Hepatocyte (in vitro differentiated cells): ENCODE measurements around the gene USP43. TPM values are rescaled to one million over a fixed set of nuclear protein-coding genes. Genes with fewer than 3 reads are reported as not detected.

Experiments used
- DNase-seq: peaks from one replicate; pipeline ENCODE4 v3.0.0-alpha.2; 2016; ENCODE audit warnings: low spot score
- H2AFZ ChIP-seq: fragments of 200-600 bp; sonication (generic); 2 replicates; pipeline ENCODE4 v1.6.0; 2016; ENCODE audit warnings: antibody characterized with exemption, mild to moderate bottlenecking
- H3K27ac ChIP-seq: fragments of 200-600 bp; sonication (generic); 2 replicates; pipeline ENCODE4 v1.5.1; 2016; ENCODE audit warnings: mild to moderate bottlenecking
- H3K27me3 ChIP-seq: fragments of 200-600 bp; sonication (generic); 2 replicates; pipeline ENCODE4 v1.6.1; 2016
- H3K36me3 ChIP-seq: fragments of 200-600 bp; sonication (generic); replicated peaks from 2 replicates; pipeline ENCODE4 v1.5.1; 2016; ENCODE audit warnings: low read depth; ENCODE audit not compliant: insufficient read depth
- H3K4me1 ChIP-seq: fragments of 200-600 bp; sonication (generic); 2 replicates; pipeline ENCODE4 v1.5.1; 2016; ENCODE audit warnings: mild to moderate bottlenecking, moderate library complexity; ENCODE audit not compliant: insufficient read depth
- H3K4me2 ChIP-seq: fragments of 200-600 bp; sonication (generic); 2 replicates; pipeline ENCODE4 v1.6.0; 2016
- H3K4me3 ChIP-seq: fragments of 200-600 bp; sonication (generic); 2 replicates; pipeline ENCODE4 v1.5.1; 2016; ENCODE audit warnings: mild to moderate bottlenecking
- H3K79me2 ChIP-seq: fragments of 200-600 bp; sonication (generic); 2 replicates; pipeline ENCODE4 v1.6.0; 2017; ENCODE audit warnings: mild to moderate bottlenecking
- H3K9me2 ChIP-seq: fragments of 200-600 bp; sonication (generic); replicated peaks from 2 replicates; pipeline ENCODE4 v1.6.0; 2017; ENCODE audit warnings: mild to moderate bottlenecking; ENCODE audit not compliant: insufficient read depth
- H3K9me3 ChIP-seq: fragments of 200-600 bp; sonication (generic); 2 replicates; pipeline ENCODE4 v1.5.1; 2016; ENCODE audit warnings: low read depth, mild to moderate bottlenecking
- H4K20me1 ChIP-seq: fragments of 200-600 bp; sonication (generic); 2 replicates; pipeline ENCODE4 v1.6.0; 2016; ENCODE audit warnings: mild to moderate bottlenecking; ENCODE audit not compliant: insufficient read depth, poor library complexity, severe bottlenecking
- CTCF ChIP-seq: fragments of 200-600 bp; sonication (generic); IDR thresholded peaks from 2 replicates; pipeline ENCODE4 v1.5.1; 2016; ENCODE audit warnings: antibody characterized with exemption, mild to moderate bottlenecking; ENCODE audit not compliant: poor library complexity
- EZH2 ChIP-seq: fragments of 200-600 bp; sonication (generic); IDR thresholded peaks from 2 replicates; pipeline ENCODE4 v1.6.1; 2016; ENCODE audit warnings: antibody characterized with exemption, mild to moderate bottlenecking, borderline replicate concordance
- EZH2phosphoT487 ChIP-seq: fragments of 200-600 bp; sonication (generic); IDR thresholded peaks from one replicate; pipeline ENCODE4 v1.6.1; 2018; ENCODE audit warnings: antibody characterized with exemption, mild to moderate bottlenecking, low read depth, moderate library complexity; ENCODE audit not compliant: unreplicated experiment, severe bottlenecking
- WGBS: methylation state at CpG from one replicate; pipeline ENCODE4 v1.1.6; 2016; ENCODE audit warnings: low lambda C conversion rate; ENCODE audit errors: missing lambda C conversion rate; 5-methylcytosine and 5-hydroxymethylcytosine counted together
- polyA plus RNA-seq: library from polyadenylated mRNA; unstranded; fragments of >200 nt; fragmentation: Nextera tagmentation; extraction: Ambion mirVana; gene quantifications from 2 replicates; pipeline ENCODE4 v1.2.1, GENCODE V29; 2016
- total RNA-seq: library from RNA; depleted of rRNA; stranded (reverse); fragments of >200 nt; gene quantifications from 2 replicates; pipeline ENCODE4 v1.2.3, GENCODE V29; 2014

USP43 gene
- total and polyA plus RNA-seq, 2 experiments from 2014 or later = 3.6 to 5.2 TPM

DNA sequence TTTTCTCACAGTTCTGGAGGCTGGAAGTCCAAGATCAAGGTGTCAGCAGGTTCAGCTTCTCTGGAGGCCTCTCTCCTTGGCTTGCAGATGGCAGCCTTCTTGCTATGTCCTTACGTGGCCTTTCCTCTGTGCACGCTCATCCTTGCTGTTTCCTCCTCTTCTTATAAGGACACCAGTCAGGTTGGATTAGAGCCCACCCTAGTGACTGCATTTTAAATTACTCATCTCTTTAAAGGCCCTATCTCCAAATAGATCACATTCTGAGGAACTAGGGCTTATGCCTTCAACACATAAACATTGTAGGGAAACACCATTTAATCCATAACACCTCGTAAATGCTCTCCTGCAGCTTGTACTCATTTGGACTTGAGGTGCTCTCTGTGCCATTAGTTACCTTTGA is 109.8 kb downstream of the USP43 start:
- no peaks in the 10 kb centered on the region for H3K9me2 ChIP-seq
- H3K79me2 ChIP-seq = no peaks in the 10 kb centered on the region
- no peaks in the 10 kb centered on the region for H3K9me3 ChIP-seq
- H3K27me3 ChIP-seq = peaks cover 6% of the 10 kb centered on the region
- no peak overlapping the region for H2AFZ ChIP-seq
- no peak overlapping the region for H3K4me2 ChIP-seq
- WGBS = 65% methylated on average over 3 of the region's 3 CpGs
- H4K20me1 ChIP-seq = no peaks in the 10 kb centered on the region
- H3K36me3 ChIP-seq = no peaks in the 10 kb centered on the region
- no peak overlapping the region for H3K4me3 ChIP-seq
- no peaks in the 10 kb centered on the region for H3K4me1 ChIP-seq
- DNase-seq = no peak
- no peak for TF ChIP-seq EZH2phosphoT487
- TF ChIP-seq CTCF = no peak
- TF ChIP-seq EZH2 = no peak
- no peak overlapping the region for H3K27ac ChIP-seq

DNA sequence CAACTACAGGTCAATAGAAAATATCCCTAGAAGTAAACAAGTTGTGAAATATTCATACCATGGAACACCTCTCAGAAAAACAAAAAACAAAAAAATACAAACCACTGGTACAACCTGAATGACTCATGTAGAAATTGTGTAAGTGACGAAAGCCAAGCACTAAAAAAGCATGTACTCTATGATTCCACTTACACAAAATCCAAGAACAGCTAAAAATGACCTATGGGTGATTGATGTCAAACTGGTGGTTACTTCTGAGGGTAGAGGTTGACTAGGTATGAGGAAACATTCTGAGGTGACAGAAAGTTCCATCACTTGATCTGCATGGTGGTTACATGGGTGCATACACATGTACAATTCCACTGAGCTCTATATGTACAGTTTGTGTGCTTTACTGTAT is 114.9 kb downstream of the USP43 start:
- Histone ChIP-seq H3K27me3 (peaks cover 13% of the 10 kb centered on the region), H3K36me3 (no peaks in the 10 kb centered on the region), H3K9me2 (no peaks in the 10 kb centered on the region), H4K20me1 (no peaks in the 10 kb centered on the region), H3K79me2 (no peaks in the 10 kb centered on the region), H3K27ac (no peak overlapping the region), H3K4me3 (no peak overlapping the region), H2AFZ (no peak overlapping the region), H3K4me2 (no peak overlapping the region), H3K9me3 (no peaks in the 10 kb centered on the region), H3K4me1 (no peaks in the 10 kb centered on the region)
- 88% methylated on average over 1 of the region's 1 CpG for WGBS
- TF ChIP-seq CTCF = no peak
- no peak for TF ChIP-seq EZH2
- TF ChIP-seq EZH2phosphoT487 = no peak
- no peak for DNase-seq

DNA sequence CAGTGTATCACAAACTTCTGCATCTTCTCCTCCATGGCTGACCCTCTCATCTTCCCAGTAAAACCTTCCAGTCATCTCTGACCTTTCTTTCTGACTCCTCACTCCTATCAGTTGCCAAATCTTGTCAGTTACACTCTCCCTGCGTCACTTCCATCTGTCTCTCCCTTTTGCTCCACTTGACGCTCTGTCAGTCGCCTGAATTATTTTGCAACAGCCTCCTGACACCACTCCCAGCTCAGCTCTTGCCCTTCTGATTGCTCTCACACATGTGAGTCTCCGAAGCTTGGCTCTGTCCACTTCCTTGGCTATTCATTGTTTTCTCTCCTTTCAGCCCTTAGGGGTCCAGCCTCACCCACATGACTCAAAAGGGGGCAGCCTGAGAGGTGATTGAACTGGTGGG is 118.3 kb downstream of the USP43 start:
- no peak overlapping the region for H3K27ac ChIP-seq
- no peak for TF ChIP-seq EZH2phosphoT487
- no peak overlapping the region for H3K4me3 ChIP-seq
- H3K9me3 ChIP-seq = no peaks in the 10 kb centered on the region
- H3K4me1 ChIP-seq = no peaks in the 10 kb centered on the region
- H3K27me3 ChIP-seq = peaks cover 13% of the 10 kb centered on the region
- WGBS = 58% methylated on average over 4 of the region's 4 CpGs
- H3K9me2 ChIP-seq = no peaks in the 10 kb centered on the region
- no peaks in the 10 kb centered on the region for H4K20me1 ChIP-seq
- H3K4me2 ChIP-seq = no peak overlapping the region
- no peak for DNase-seq
- H2AFZ ChIP-seq = no peak overlapping the region
- no peaks in the 10 kb centered on the region for H3K36me3 ChIP-seq
- no peaks in the 10 kb centered on the region for H3K79me2 ChIP-seq

DNA sequence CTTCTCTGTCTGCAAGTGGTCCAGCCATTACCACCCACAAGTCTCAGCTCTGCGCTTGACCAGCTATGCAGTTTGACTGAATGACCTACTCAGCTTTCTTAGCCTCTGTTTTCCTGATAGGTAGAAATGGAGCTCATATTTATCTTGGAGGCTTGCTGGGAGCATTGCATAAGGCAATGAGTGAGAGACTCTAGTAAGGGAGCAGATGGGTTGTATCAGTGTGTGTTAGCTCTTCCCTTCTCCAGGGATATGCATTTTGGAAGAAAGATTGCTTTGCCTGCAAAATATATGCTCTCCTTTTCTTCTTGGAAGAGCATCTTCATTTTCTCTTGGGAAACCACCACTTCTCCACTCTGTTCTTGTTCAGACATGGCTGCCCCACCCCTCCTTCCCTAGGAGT is 120.0 kb downstream of the USP43 start:
- H3K4me1 ChIP-seq = no peaks in the 10 kb centered on the region
- no peak overlapping the region for H3K4me3 ChIP-seq
- no peak for DNase-seq
- no peaks in the 10 kb centered on the region for H3K79me2 ChIP-seq
- no peaks in the 10 kb centered on the region for H3K9me3 ChIP-seq
- H3K36me3 ChIP-seq = no peaks in the 10 kb centered on the region
- WGBS = 100% methylated on average over 1 of the region's 1 CpG
- no peak for TF ChIP-seq CTCF
- TF ChIP-seq EZH2 = no peak
- TF ChIP-seq EZH2phosphoT487 = no peak
- H4K20me1 ChIP-seq = no peaks in the 10 kb centered on the region
- no peak overlapping the region for H2AFZ ChIP-seq
- H3K27me3 ChIP-seq = peaks cover 13% of the 10 kb centered on the region
- H3K27ac ChIP-seq = no peak overlapping the region
- no peak overlapping the region for H3K4me2 ChIP-seq
- H3K9me2 ChIP-seq = no peaks in the 10 kb centered on the region
